ENCODE results near the gene MT1A.

GRCh38 chr16:56610609-56611111 is 27.8 kb upstream of the MT1A start:
- TF ChIP-seq CTCF (IDR thresholded peaks at IDR 0.05), result no peak
- no peak for TF ChIP-seq POLR2A (IDR thresholded peaks at IDR 0.05)

Data from thyroid gland (tissue), 4 donors.